ENCODE results near the gene CFAP300.

The CFAP300 gene

GRCh38 chr11:102047305-102047924 is at the start of gene CFAP300:
Gene CFAP300 (plus strand): TSS chr11:102047437. CDS start chr11:102047471, 34 bp downstream.
- peaks cover 9% of the 10 kb centered on the region for H3K4me1 Mint-ChIP-seq
- no peaks in the 10 kb centered on the region for H3K36me3 Mint-ChIP-seq
- H3K9me3 Mint-ChIP-seq, result no peaks in the 10 kb centered on the region
- peak; percentile 64 for DNase-seq
- CTCF ChIA-PET, result interaction anchor here (0.7 kb wide), 1 partner anchor 34 kb away, joined by 3 read pairs; no protein-coding TSS in a partner anchor
- H3K4me3 Mint-ChIP-seq, result peak within 1 kb of the TSS; percentile 47
- H3K27me3 Mint-ChIP-seq, result peaks cover 32% of the 10 kb centered on the region
- no peak within 1 kb of the TSS for H3K27ac Mint-ChIP-seq

DNA sequence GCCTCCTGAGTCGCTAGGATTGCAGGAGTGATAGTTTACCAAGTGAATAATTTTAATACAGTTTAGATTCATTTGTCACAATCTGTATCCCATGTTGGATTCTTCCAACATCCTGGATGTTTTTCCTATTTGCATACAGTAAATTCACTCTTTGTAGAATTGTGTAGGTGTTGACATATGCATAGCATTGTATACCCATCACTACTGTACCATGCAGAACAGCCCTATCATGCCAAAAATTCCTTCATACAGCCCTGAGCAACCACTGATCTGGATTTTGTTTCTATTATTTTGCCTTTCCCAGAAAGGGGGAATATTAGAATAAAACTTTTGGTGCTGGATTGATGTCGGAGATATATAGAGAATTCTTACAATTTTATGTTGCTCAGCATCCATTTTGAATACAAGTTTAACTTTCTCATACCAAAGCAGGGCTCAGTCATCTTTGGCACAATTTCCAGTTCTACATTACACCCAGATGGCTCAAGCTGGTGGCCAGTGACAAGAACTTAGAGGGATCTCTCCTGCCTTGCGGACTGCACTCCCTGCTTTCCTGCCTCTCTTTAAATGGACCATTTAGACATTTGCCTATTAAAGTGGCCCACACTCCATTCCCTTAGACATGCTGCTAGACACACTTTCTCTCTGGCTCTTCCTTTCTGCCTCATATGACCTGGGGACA is 45.4 kb upstream of the CFAP300 start:
- CTCF ChIA-PET, result interaction anchor here (0.7 kb wide), 1 partner anchor 114 kb away, joined by 3 read pairs; no protein-coding TSS in a partner anchor
- H3K4me1 Mint-ChIP-seq, result peaks cover 2% of the 10 kb centered on the region
- no peaks in the 10 kb centered on the region for H3K27me3 Mint-ChIP-seq
- H3K9me3 Mint-ChIP-seq, result no peaks in the 10 kb centered on the region
- no peak overlapping the region for H3K4me3 Mint-ChIP-seq
- H3K27ac Mint-ChIP-seq, result no peak overlapping the region
- no peaks in the 10 kb centered on the region for H3K36me3 Mint-ChIP-seq
- DNase-seq, result no peak

GRCh38 chr11:102004220-102004619 is 43.0 kb upstream of the CFAP300 start:
- peaks cover 2% of the 10 kb centered on the region for H3K4me1 Mint-ChIP-seq
- H3K9me3 Mint-ChIP-seq, result no peaks in the 10 kb centered on the region
- H3K4me3 Mint-ChIP-seq, result no peak overlapping the region

GRCh38 chr11:102005306-102005705 is 41.9 kb upstream of the CFAP300 start:
- no peaks in the 10 kb centered on the region for H3K9me3 Mint-ChIP-seq
- no peak overlapping the region for H3K4me3 Mint-ChIP-seq
- CTCF ChIA-PET, result interaction anchor here (2.8 to 4.8 kb wide), 2 partner anchors 89 to 144 kb away, joined by 6 to 116 read pairs; partner anchors contain the start of gene ANGPTL5
- no peaks in the 10 kb centered on the region for H3K36me3 Mint-ChIP-seq
- H3K27me3 Mint-ChIP-seq, result peaks cover 4% of the 10 kb centered on the region
- no peak for DNase-seq
- H3K27ac Mint-ChIP-seq, result no peak overlapping the region
- peaks cover 2% of the 10 kb centered on the region for H3K4me1 Mint-ChIP-seq

More at GRCh38 chr11:102004220-102004619, 43.0 kb upstream of the CFAP300 start:
- CTCF ChIA-PET, result interaction anchor here (1.1 kb wide), 1 partner anchor 89 kb away, joined by 3 read pairs; no protein-coding TSS in a partner anchor
- DNase-seq, result no peak
- Mint-ChIP-seq H3K36me3 (no peaks in the 10 kb centered on the region), H3K27ac (no peak overlapping the region), H3K27me3 (no peaks in the 10 kb centered on the region)

- peaks cover 2% of the 10 kb centered on the region for H3K4me1 Mint-ChIP-seq
Observed at GRCh38 chr11:102006835-102007566, 40.2 kb upstream of the CFAP300 start.

DNA sequence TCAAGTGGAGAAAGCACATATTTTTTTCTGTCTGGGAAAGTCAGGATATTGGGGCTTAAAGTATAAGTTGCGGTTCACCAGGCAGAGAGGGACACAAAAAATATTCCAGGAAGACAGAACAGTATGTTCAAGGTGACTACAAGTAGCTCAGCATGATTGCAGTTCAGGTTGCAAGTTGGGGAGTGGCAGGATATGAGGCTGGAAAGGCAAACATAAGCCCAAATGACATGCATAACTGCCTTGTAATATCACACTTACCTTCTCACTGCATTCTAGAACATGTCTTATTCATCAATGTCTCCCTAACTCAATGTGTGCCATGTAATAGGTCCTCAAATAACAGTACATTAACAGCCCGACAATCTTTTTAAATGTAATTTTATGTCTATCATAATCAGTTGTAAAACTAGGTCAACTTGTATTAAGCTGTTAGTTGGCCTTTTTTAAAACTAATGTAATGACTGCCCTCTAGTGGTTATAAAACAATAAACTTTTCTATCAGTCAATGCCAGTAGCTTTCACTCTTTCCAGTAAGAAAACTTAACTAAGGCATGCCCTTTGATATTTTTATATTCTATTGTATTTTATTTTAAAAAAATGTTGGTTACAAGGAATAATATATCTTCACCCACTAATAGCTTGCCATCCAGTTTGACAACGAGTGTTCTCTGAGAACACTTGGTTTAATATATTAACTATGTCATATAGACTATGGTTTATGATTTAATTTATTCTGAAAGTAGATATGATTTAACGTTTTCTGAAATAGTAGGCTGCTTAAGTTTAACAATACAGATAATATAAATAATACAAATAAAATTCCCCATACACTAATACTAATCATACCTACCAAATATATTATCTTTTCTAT is 39.4 kb upstream of the CFAP300 start:
- Mint-ChIP-seq H3K27ac (no peak overlapping the region), H3K36me3 (no peaks in the 10 kb centered on the region), H3K27me3 (peaks cover 21% of the 10 kb centered on the region), H3K4me3 (no peak overlapping the region), H3K4me1 (peaks cover 2% of the 10 kb centered on the region), H3K9me3 (no peaks in the 10 kb centered on the region)
- CTCF ChIA-PET, result interaction anchor here (0.7 to 4.8 kb wide), 15 partner anchors 9 to 336 kb away, joined by 3 to 116 read pairs (median 5); partner anchors contain the start of genes ANGPTL5 and CEP126
- DNase-seq, result no peak

More at GRCh38 chr11:102006835-102007566, 40.2 kb upstream of the CFAP300 start:
- Mint-ChIP-seq H3K4me3 (no peak overlapping the region), H3K27me3 (peaks cover 16% of the 10 kb centered on the region), H3K9me3 (no peaks in the 10 kb centered on the region), H3K36me3 (no peaks in the 10 kb centered on the region), H3K27ac (no peak overlapping the region)
- no peak for DNase-seq
- CTCF ChIA-PET, result interaction anchor here (0.6 to 4.8 kb wide), 12 partner anchors 8 to 606 kb away, joined by 3 to 116 read pairs (median 4); partner anchors contain the start of genes ANGPTL5 and CEP126

- no peaks in the 10 kb centered on the region for H3K36me3 Mint-ChIP-seq
- no peak overlapping the region for H3K4me3 Mint-ChIP-seq
- no peak for DNase-seq
- H3K4me1 Mint-ChIP-seq, result no peaks in the 10 kb centered on the region
- CTCF ChIA-PET, result interaction anchor here (1.9 kb wide), 1 partner anchor 150 kb away, joined by 6 read pairs; no protein-coding TSS in a partner anchor
- no peak overlapping the region for H3K27ac Mint-ChIP-seq
- H3K27me3 Mint-ChIP-seq, result peaks cover 21% of the 10 kb centered on the region
- H3K9me3 Mint-ChIP-seq, result no peaks in the 10 kb centered on the region
Observed at GRCh38 chr11:102010776-102011494, 36.3 kb upstream of the CFAP300 start.

- Mint-ChIP-seq H3K4me1 (no peaks in the 10 kb centered on the region), H3K27me3 (peaks cover 21% of the 10 kb centered on the region), H3K4me3 (no peak overlapping the region), H3K36me3 (no peaks in the 10 kb centered on the region), H3K9me3 (no peaks in the 10 kb centered on the region), H3K27ac (no peak overlapping the region)
- CTCF ChIA-PET, result interaction anchor here (0.5 to 1.3 kb wide), 2 partner anchors 12 to 34 kb away, joined by 3 to 4 read pairs; partner anchors contain the start of gene CFAP300
- DNase-seq, result peak; percentile 32
Observed at GRCh38 chr11:102012946-102013345, 34.3 kb upstream of the CFAP300 start.

DNA sequence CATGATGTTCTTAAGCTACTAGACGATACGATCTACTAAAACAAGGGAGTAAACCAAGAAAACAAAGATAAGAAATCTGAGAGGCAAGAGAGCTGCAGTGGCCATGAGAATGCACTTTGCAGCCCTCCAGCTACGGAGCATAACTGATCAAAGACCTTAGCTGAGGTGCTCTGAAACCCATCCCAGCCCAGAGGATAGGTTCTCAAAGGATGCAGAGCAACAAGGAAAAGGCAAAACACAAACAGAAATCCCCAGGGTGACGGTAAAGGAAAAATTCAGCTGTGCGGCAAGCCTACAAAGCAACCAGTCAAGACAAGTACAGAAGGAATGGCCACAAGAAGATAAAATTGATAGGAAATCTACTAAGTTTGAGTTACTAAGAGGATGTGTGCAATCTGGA is 32.5 kb upstream of the CFAP300 start:
- DNase-seq, result no peak
- CTCF ChIA-PET, result interaction anchor here (1.2 kb wide), 1 partner anchor 8 kb away, joined by 4 read pairs; no protein-coding TSS in a partner anchor
- Mint-ChIP-seq H3K4me3 (no peak overlapping the region), H3K27ac (no peak overlapping the region), H3K9me3 (no peaks in the 10 kb centered on the region), H3K27me3 (peaks cover 21% of the 10 kb centered on the region), H3K36me3 (no peaks in the 10 kb centered on the region), H3K4me1 (no peaks in the 10 kb centered on the region)

GRCh38 chr11:102017026-102017425 is 30.2 kb upstream of the CFAP300 start:
- Mint-ChIP-seq H3K27ac (no peak overlapping the region), H3K9me3 (no peaks in the 10 kb centered on the region)
- CTCF ChIA-PET, result interaction anchor here (0.8 kb wide), 1 partner anchor 9 kb away, joined by 3 read pairs; no protein-coding TSS in a partner anchor

GRCh38 chr11:102026217-102026616 is 21.0 kb upstream of the CFAP300 start:
- no peak overlapping the region for H3K4me3 Mint-ChIP-seq

More at GRCh38 chr11:102017026-102017425, 30.2 kb upstream of the CFAP300 start:
- H3K27me3 Mint-ChIP-seq, result peaks cover 6% of the 10 kb centered on the region
- no peaks in the 10 kb centered on the region for H3K4me1 Mint-ChIP-seq
- no peak for DNase-seq
- no peaks in the 10 kb centered on the region for H3K36me3 Mint-ChIP-seq
- no peak overlapping the region for H3K4me3 Mint-ChIP-seq

DNA sequence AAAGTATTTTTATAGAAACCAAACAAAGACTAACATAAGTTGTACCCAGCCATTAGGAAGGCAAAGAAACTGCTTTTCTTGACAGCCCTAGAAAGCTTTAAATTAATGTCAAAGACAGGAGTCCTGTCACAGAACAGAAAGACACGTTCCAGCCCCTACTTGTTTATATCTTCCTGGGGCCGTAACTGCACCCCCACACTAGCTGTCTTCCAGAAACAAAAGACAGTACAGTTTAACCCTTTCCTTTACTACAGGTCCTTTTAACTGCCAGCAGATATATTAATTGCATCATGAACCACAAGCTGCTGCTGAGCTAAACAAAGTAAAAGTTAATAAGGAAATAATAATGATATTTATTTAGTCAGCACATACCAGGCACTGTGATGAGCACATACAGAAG is 20.3 kb upstream of the CFAP300 start:
- Mint-ChIP-seq H3K27ac (no peak overlapping the region), H3K4me1 (no peaks in the 10 kb centered on the region), H3K36me3 (no peaks in the 10 kb centered on the region), H3K9me3 (no peaks in the 10 kb centered on the region), H3K27me3 (no peaks in the 10 kb centered on the region), H3K4me3 (no peak overlapping the region)
- DNase-seq, result no peak
- CTCF ChIA-PET, result interaction anchor here (1.5 kb wide), 1 partner anchor 19 kb away, joined by 5 read pairs; no protein-coding TSS in a partner anchor

More at GRCh38 chr11:102026217-102026616, 21.0 kb upstream of the CFAP300 start:
- no peak for DNase-seq
- no peaks in the 10 kb centered on the region for H3K4me1 Mint-ChIP-seq
- H3K27me3 Mint-ChIP-seq, result no peaks in the 10 kb centered on the region
- no peak overlapping the region for H3K27ac Mint-ChIP-seq
- CTCF ChIA-PET, result interaction anchor here (1.5 kb wide), 1 partner anchor 18 kb away, joined by 5 read pairs; no protein-coding TSS in a partner anchor
- no peaks in the 10 kb centered on the region for H3K36me3 Mint-ChIP-seq
- H3K9me3 Mint-ChIP-seq, result no peaks in the 10 kb centered on the region
